ENCODE measurements around the gene STRN.

- TF ChIP-seq HCFC1 (IDR thresholded peaks at IDR 0.05; ENCODE audit: low read depth, low read length) (no peak), STAT5A (IDR thresholded peaks at IDR 0.05; ENCODE audit: borderline replicate concordance, low read length) (no peak), ZNF398 (CRISPR knock-in tag; IDR thresholded peaks at IDR 0.05) (no peak), SNRNP70 (optimal IDR thresholded peaks at IDR 0.05; ENCODE audit: low read depth, low read length) (no peak), E4F1 (CRISPR knock-in tag; IDR thresholded peaks at IDR 0.05; ENCODE audit: borderline replicate concordance) (no peak), GATAD2A (IDR thresholded peaks at IDR 0.05) (no peak), PCBP2 (IDR thresholded peaks at IDR 0.05; ENCODE audit: low read depth, low read length, poor library complexity, severe bottlenecking) (no peak), ZBED1 (IDR thresholded peaks at IDR 0.05) (no peak), ARHGAP35 (IDR thresholded peaks at IDR 0.05; ENCODE audit: partially characterized antibody) (no peak), ZNF609 (CRISPR knock-in tag; IDR thresholded peaks at IDR 0.05; ENCODE audit: borderline replicate concordance) (no peak), CTCF (IDR thresholded peaks at IDR 0.05 in 2 of 3, conservative IDR thresholded peaks at IDR 0.05 in 1 of 3; ENCODE audit: insufficient read depth in 2 of 3, low read depth in 1 of 3, low read length in 3 of 3) (no peak), RBM22 (IDR thresholded peaks at IDR 0.05; ENCODE audit: low read depth, low read length, poor library complexity, severe bottlenecking) (no peak)
Observed at GRCh38 chr2:36861896-36862295, 104.4 kb downstream of the STRN start.

Data from K562 (cell line).